ENCODE results near the gene PER3.
A peak's percentile ranks its signal among the peaks of the same experiment; 100 is the strongest.

The PER3 gene

GRCh38 chr1:7751174-7751573 is 32.9 kb upstream of the PER3 start:
- Histone ChIP-seq H3K4me2 (ENCODE audit: insufficient read depth, low read length) (no peak overlapping the region), H3K27me3 (ENCODE audit: insufficient read depth, low read length, poor library complexity) (peaks cover 16% of the 10 kb centered on the region), H3K4me1 (ENCODE audit: insufficient read depth, low read length) (no peaks in the 10 kb centered on the region), H2AFZ (ENCODE audit: low read depth, low read length) (no peak overlapping the region), H3K9ac (ENCODE audit: low read depth, low read length) (no peak overlapping the region), H3K79me2 (ENCODE audit: insufficient read depth, low read length) (no peaks in the 10 kb centered on the region), H3K9me3 (ENCODE audit: insufficient read depth, low read length, severe bottlenecking) (no peaks in the 10 kb centered on the region), H3K36me3 (ENCODE audit: insufficient read depth, low read length) (no peaks in the 10 kb centered on the region), H3K4me3 (ENCODE audit: low read depth in 1 of 2, low read length in 2 of 2) (no peak overlapping the region), H3K27ac (ENCODE audit: low read length) (no peak overlapping the region), H4K20me1 (ENCODE audit: insufficient read depth, low read length) (no peaks in the 10 kb centered on the region)
- DNase-seq (no peak), ATAC-seq (ENCODE audit: insufficient read depth, low read depth) (no peak)
- TF ChIP-seq CTCF (IDR thresholded peaks at IDR 0.05; ENCODE audit: borderline replicate concordance, extremely low read depth, low read length, poor library complexity, severe bottlenecking) = no peak
- no peak for TF ChIP-seq EZH2 (IDR thresholded peaks at IDR 0.05; ENCODE audit: borderline replicate concordance, low read depth, low read length, severe bottlenecking)

GRCh38 chr1:7752512-7753417 is 31.3 kb upstream of the PER3 start:
- no peaks in the 10 kb centered on the region for H3K9me3 ChIP-seq (ENCODE audit: insufficient read depth, low read length, severe bottlenecking)
- peaks cover 16% of the 10 kb centered on the region for H3K27me3 ChIP-seq (ENCODE audit: insufficient read depth, low read length, poor library complexity)
- H3K9ac ChIP-seq (ENCODE audit: low read depth, low read length) = no peak overlapping the region
- H3K27ac ChIP-seq (ENCODE audit: low read length) = no peak overlapping the region
- no peak for TF ChIP-seq EZH2 (IDR thresholded peaks at IDR 0.05; ENCODE audit: borderline replicate concordance, low read depth, low read length, severe bottlenecking)
- TF ChIP-seq CTCF (IDR thresholded peaks at IDR 0.05; ENCODE audit: borderline replicate concordance, extremely low read depth, low read length, poor library complexity, severe bottlenecking) = peak; percentile 83
- peak overlapping the region; percentile 37; the same call in 1 of the 2 replicates for H3K4me2 ChIP-seq (ENCODE audit: insufficient read depth, low read length)
- H3K79me2 ChIP-seq (ENCODE audit: insufficient read depth, low read length) = no peaks in the 10 kb centered on the region
- no peaks in the 10 kb centered on the region for H4K20me1 ChIP-seq (ENCODE audit: insufficient read depth, low read length)
- no peak overlapping the region for H3K4me3 ChIP-seq (ENCODE audit: low read depth in 1 of 2, low read length in 2 of 2)
- DNase-seq (peak; percentile 34), ATAC-seq (ENCODE audit: insufficient read depth, low read depth) (no peak)
- H3K36me3 ChIP-seq (ENCODE audit: insufficient read depth, low read length) = no peaks in the 10 kb centered on the region
- peak overlapping the region; percentile 46; the same call in 1 of the 2 replicates for H2AFZ ChIP-seq (ENCODE audit: low read depth, low read length)
- H3K4me1 ChIP-seq (ENCODE audit: insufficient read depth, low read length) = no peaks in the 10 kb centered on the region

GRCh38 chr1:7753641-7754040 is 30.4 kb upstream of the PER3 start:
- DNase-seq (no peak), ATAC-seq (ENCODE audit: insufficient read depth, low read depth) (no peak)
- H3K9ac ChIP-seq (ENCODE audit: low read depth, low read length) = no peak overlapping the region
- no peaks in the 10 kb centered on the region for H3K36me3 ChIP-seq (ENCODE audit: insufficient read depth, low read length)
- H3K79me2 ChIP-seq (ENCODE audit: insufficient read depth, low read length) = no peaks in the 10 kb centered on the region
- no peaks in the 10 kb centered on the region for H4K20me1 ChIP-seq (ENCODE audit: insufficient read depth, low read length)
- H3K4me1 ChIP-seq (ENCODE audit: insufficient read depth, low read length) = no peaks in the 10 kb centered on the region
- H3K27ac ChIP-seq (ENCODE audit: low read length) = no peak overlapping the region
- H3K4me3 ChIP-seq (ENCODE audit: low read depth in 1 of 2, low read length in 2 of 2) = no peak overlapping the region
- TF ChIP-seq CTCF (IDR thresholded peaks at IDR 0.05; ENCODE audit: borderline replicate concordance, extremely low read depth, low read length, poor library complexity, severe bottlenecking) = no peak
- no peak for TF ChIP-seq EZH2 (IDR thresholded peaks at IDR 0.05; ENCODE audit: borderline replicate concordance, low read depth, low read length, severe bottlenecking)
- no peak overlapping the region for H3K4me2 ChIP-seq (ENCODE audit: insufficient read depth, low read length)
- H3K27me3 ChIP-seq (ENCODE audit: insufficient read depth, low read length, poor library complexity) = peaks cover 16% of the 10 kb centered on the region
- H3K9me3 ChIP-seq (ENCODE audit: insufficient read depth, low read length, severe bottlenecking) = no peaks in the 10 kb centered on the region
- H2AFZ ChIP-seq (ENCODE audit: low read depth, low read length) = no peak overlapping the region
